Trophoblast cell (in vitro differentiated cells and primary cell): ENCODE results near the gene PEX11A.

Experiments
- DNase-seq, 2 donors: peaks; one replicate each; pipeline ENCODE4 v3.0.0-alpha.2; 2016
- H2AFZ ChIP-seq: 2 replicates; pipeline ENCODE4 v1.6.1; 2013; ENCODE audit warnings: low read length, moderate library complexity, mild to moderate bottlenecking; ENCODE audit not compliant: insufficient read depth, poor library complexity
- H2AK5ac ChIP-seq: 2 replicates; pipeline ENCODE4 v1.6.1; 2013; ENCODE audit warnings: mild to moderate bottlenecking, low read length
- H2BK120ac ChIP-seq: 2 replicates; pipeline ENCODE4 v1.6.1; 2013; ENCODE audit warnings: low read length, mild to moderate bottlenecking, moderate library complexity; ENCODE audit not compliant: insufficient read depth, poor library complexity
- H2BK12ac ChIP-seq: 2 replicates; pipeline ENCODE4 v1.6.1; 2013; ENCODE audit warnings: mild to moderate bottlenecking, low read length, moderate library complexity
- H2BK5ac ChIP-seq: 2 replicates; pipeline ENCODE4 v1.6.1; 2013; ENCODE audit warnings: low read length, low read depth, moderate library complexity, mild to moderate bottlenecking; ENCODE audit not compliant: poor library complexity
- H3K14ac ChIP-seq: 2 replicates; pipeline ENCODE4 v1.6.1; 2013; ENCODE audit warnings: mild to moderate bottlenecking, low read length
- H3K18ac ChIP-seq: 2 replicates; pipeline ENCODE4 v1.6.1; 2013; ENCODE audit warnings: mild to moderate bottlenecking, low read length
- H3K23ac ChIP-seq: 2 replicates; pipeline ENCODE4 v1.6.1; 2013; ENCODE audit warnings: low read length
- H3K27ac ChIP-seq: 2 replicates; pipeline ENCODE4 v1.5.1; 2013; ENCODE audit warnings: low read depth, mild to moderate bottlenecking, inconsistent platforms, low read length, moderate library complexity
- H3K27me3 ChIP-seq: 2 replicates; pipeline ENCODE4 v1.6.1; 2013; ENCODE audit warnings: inconsistent platforms, mild to moderate bottlenecking, low read length, moderate library complexity; ENCODE audit not compliant: insufficient read depth
- H3K36me3 ChIP-seq, 2 experiments: 1 replicate in 1 of 2; 2 replicates in 1 of 2; pipeline ENCODE4 v1.6.1; 2013; ENCODE audit warnings: low read length in 2 of 2, mild to moderate bottlenecking in 2 of 2, moderate library complexity in 1 of 2; ENCODE audit not compliant: insufficient read depth in 2 of 2, control insufficient read depth in 1 of 2
- H3K4ac ChIP-seq: 2 replicates; pipeline ENCODE4 v1.6.1; 2013; ENCODE audit warnings: low read depth, mild to moderate bottlenecking, low read length, moderate library complexity
- H3K4me1 ChIP-seq, 2 experiments: 1 replicate in 1 of 2; 2 replicates in 1 of 2; pipeline ENCODE4 v1.6.1; 2013; ENCODE audit warnings: low read length in 2 of 2, mild to moderate bottlenecking in 2 of 2, moderate library complexity in 1 of 2; ENCODE audit not compliant: insufficient read depth in 2 of 2, control insufficient read depth in 1 of 2
- H3K4me2 ChIP-seq: 2 replicates; pipeline ENCODE4 v1.6.1; 2013; ENCODE audit warnings: inconsistent platforms, mild to moderate bottlenecking, low read length, moderate library complexity
- H3K4me3 ChIP-seq: 2 replicates; pipeline ENCODE4 v1.5.1; 2013; ENCODE audit warnings: mild to moderate bottlenecking, low read depth, low read length, inconsistent platforms
- H3K79me1 ChIP-seq: one replicate; pipeline ENCODE4 v1.6.1; 2013; ENCODE audit warnings: low read length
- H3K79me2 ChIP-seq: 2 replicates; pipeline ENCODE4 v1.6.1; 2013; ENCODE audit warnings: low read length, mild to moderate bottlenecking; ENCODE audit not compliant: control insufficient read depth, insufficient read depth, poor library complexity
- H3K9ac ChIP-seq: 2 replicates; pipeline ENCODE4 v1.6.1; 2013; ENCODE audit warnings: mild to moderate bottlenecking, low read length
- H3K9me3 ChIP-seq: 2 replicates; pipeline ENCODE4 v1.6.1; 2013; ENCODE audit warnings: low read depth, mild to moderate bottlenecking, control low read depth, inconsistent platforms, low read length; ENCODE audit not compliant: insufficient read depth
- H4K12ac ChIP-seq: 2 replicates; pipeline ENCODE4 v1.6.1; 2013; ENCODE audit warnings: low read depth, mild to moderate bottlenecking, low read length, moderate library complexity
- H4K8ac ChIP-seq: 2 replicates; pipeline ENCODE4 v1.6.1; 2013; ENCODE audit warnings: low read depth, mild to moderate bottlenecking, low read length, moderate library complexity
- H4K91ac ChIP-seq: one replicate; pipeline ENCODE4 v1.6.1; 2013; ENCODE audit warnings: low read depth, mild to moderate bottlenecking, low read length, moderate library complexity
- WGBS: extraction: QIAGEN DNeasy Blood & Tissue Kit; methylation state at CpG from one replicate; pipeline ENCODE4 v1.1.7; 2013; ENCODE audit warnings: missing lambda C conversion rate; ENCODE audit not compliant: insufficient read length, insufficient coverage; ENCODE audit errors: extremely low coverage; 5-methylcytosine and 5-hydroxymethylcytosine counted together

The PEX11A gene

DNA sequence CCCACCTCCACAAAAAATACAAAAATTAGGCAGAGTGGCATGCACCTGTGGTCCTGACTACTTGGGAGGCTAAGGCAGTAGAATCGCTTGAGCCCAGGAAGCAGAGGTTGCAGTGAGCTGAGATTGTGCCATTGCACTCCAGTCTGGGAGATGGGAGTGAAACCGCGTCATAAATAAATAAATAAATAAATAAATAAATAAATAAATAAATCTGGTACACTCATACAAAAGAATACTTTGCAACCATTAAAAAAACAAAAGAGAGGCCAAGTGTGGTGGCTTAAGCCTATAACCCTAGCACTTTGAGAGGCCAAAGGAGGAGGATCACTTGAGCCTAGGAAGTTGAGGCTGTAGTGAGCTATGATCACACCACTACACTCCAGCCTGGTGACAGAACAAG lies 32.5 kb upstream of the PEX11A start:
- Histone ChIP-seq H3K79me1 (no peaks in the 10 kb centered on the region), H2BK5ac (no peak overlapping the region), H3K23ac (no peak overlapping the region), H2BK12ac (no peak overlapping the region), H3K27ac (no peak overlapping the region), H3K4me3 (no peak overlapping the region), H4K8ac (no peak overlapping the region), H4K91ac (no peak overlapping the region), H4K12ac (no peak overlapping the region), H2AFZ (no peak overlapping the region), H2AK5ac (no peak overlapping the region), H3K14ac (no peak overlapping the region), H3K9me3 (peaks cover 1% of the 10 kb centered on the region), H3K4ac (no peak overlapping the region), H3K36me3 (no peaks in the 10 kb centered on the region), H3K79me2 (no peaks in the 10 kb centered on the region), H3K9ac (no peak overlapping the region), H3K18ac (no peak overlapping the region), H3K27me3 (no peaks in the 10 kb centered on the region), H3K4me1 (no peaks in the 10 kb centered on the region), H2BK120ac (no peak overlapping the region), H3K4me2 (no peak overlapping the region)
- WGBS: no CpG with 5 or more reads among the region's 3 CpGs
- DNase-seq: no peak

- H3K36me3 ChIP-seq: no peaks in the 10 kb centered on the region
- no peak overlapping the region for H4K91ac ChIP-seq
- H3K18ac ChIP-seq: no peak overlapping the region
- no peak overlapping the region for H2AFZ ChIP-seq
- no peak for DNase-seq
- H3K27ac ChIP-seq: no peak overlapping the region
- H4K12ac ChIP-seq: no peak overlapping the region
- no peak overlapping the region for H3K14ac ChIP-seq
- no peaks in the 10 kb centered on the region for H3K79me2 ChIP-seq
- no peaks in the 10 kb centered on the region for H3K9me3 ChIP-seq
- no peak overlapping the region for H2AK5ac ChIP-seq
- no CpG with 5 or more reads among the region's 2 CpGs for WGBS
- no peak overlapping the region for H3K4ac ChIP-seq
- no peak overlapping the region for H3K4me3 ChIP-seq
- H4K8ac ChIP-seq: no peak overlapping the region
- no peaks in the 10 kb centered on the region for H3K27me3 ChIP-seq
- H3K9ac ChIP-seq: no peak overlapping the region
- H2BK12ac ChIP-seq: no peak overlapping the region
- no peak overlapping the region for H2BK5ac ChIP-seq
- no peaks in the 10 kb centered on the region for H3K79me1 ChIP-seq
- H3K4me1 ChIP-seq: no peaks in the 10 kb centered on the region
- H3K23ac ChIP-seq: no peak overlapping the region
- no peak overlapping the region for H3K4me2 ChIP-seq
- no peak overlapping the region for H2BK120ac ChIP-seq
Measured at GRCh38 chr15:89714775-89715174, 24.2 kb upstream of the PEX11A start.

GRCh38 chr15:89707577-89707976 lies 17.0 kb upstream of the PEX11A start:
- Histone ChIP-seq H3K9ac (no peak overlapping the region), H4K8ac (no peak overlapping the region), H3K79me1 (no peaks in the 10 kb centered on the region), H3K4me3 (no peak overlapping the region), H2BK5ac (no peak overlapping the region), H2BK120ac (no peak overlapping the region), H3K23ac (no peak overlapping the region), H4K12ac (no peak overlapping the region), H3K4me1 (peaks cover 0 to 3% of the 10 kb centered on the region in 2 experiments), H4K91ac (no peak overlapping the region), H3K14ac (no peak overlapping the region), H3K79me2 (no peaks in the 10 kb centered on the region), H3K9me3 (no peaks in the 10 kb centered on the region), H3K27ac (no peak overlapping the region), H3K18ac (no peak overlapping the region), H2BK12ac (no peak overlapping the region), H2AFZ (no peak overlapping the region), H3K27me3 (no peaks in the 10 kb centered on the region), H3K4ac (no peak overlapping the region), H3K36me3 (no peaks in the 10 kb centered on the region), H3K4me2 (no peak overlapping the region), H2AK5ac (no peak overlapping the region)
- WGBS: no CpG with 5 or more reads among the region's 1 CpG
- no peak for DNase-seq

DNA sequence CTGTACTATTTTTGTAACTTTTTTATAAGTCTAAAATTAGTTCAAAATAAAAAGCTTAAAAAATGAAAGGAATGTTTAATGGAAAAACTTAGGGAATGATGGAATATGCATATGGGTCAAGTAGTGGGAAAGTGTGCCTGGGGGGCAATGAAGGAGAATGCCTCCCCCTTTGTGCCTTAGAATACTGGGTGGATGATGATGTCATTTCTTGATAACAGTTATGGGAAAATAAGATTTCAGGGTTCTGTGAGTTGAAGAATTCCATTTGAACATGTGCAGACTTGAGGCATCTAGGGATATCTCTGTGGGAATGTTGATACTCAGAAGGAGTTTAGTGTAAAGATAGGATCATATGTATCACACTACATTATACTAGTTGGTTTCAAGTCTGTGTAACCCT lies 13.9 kb upstream of the PEX11A start:
- Histone ChIP-seq H3K4ac (no peak overlapping the region), H3K4me2 (no peak overlapping the region), H2BK12ac (no peak overlapping the region), H3K23ac (no peak overlapping the region), H4K8ac (no peak overlapping the region), H2AK5ac (no peak overlapping the region), H4K91ac (no peak overlapping the region), H3K27me3 (no peaks in the 10 kb centered on the region), H3K4me1 (peaks cover 0 to 3% of the 10 kb centered on the region in 2 experiments), H2BK5ac (no peak overlapping the region), H3K9ac (no peak overlapping the region), H3K4me3 (no peak overlapping the region), H3K36me3 (no peaks in the 10 kb centered on the region), H3K79me2 (no peaks in the 10 kb centered on the region), H4K12ac (no peak overlapping the region), H3K27ac (no peak overlapping the region), H2AFZ (no peak overlapping the region), H3K9me3 (no peaks in the 10 kb centered on the region), H3K14ac (no peak overlapping the region), H2BK120ac (no peak overlapping the region), H3K79me1 (no peaks in the 10 kb centered on the region), H3K18ac (no peak overlapping the region)
- no peak for DNase-seq
